Transverse colon (tissue), 3 donors: ENCODE results near the gene CAND1.

ENCODE experiments used
- CTCF ChIP-seq, 5 experiments: fragments of 200-600 bp in 3 of 5; fragments of 450-650 bp in 2 of 5; sonication (generic) in 3 of 5; IDR thresholded peaks; 1 replicate in 2 of 5; 2 replicates in 3 of 5; pipeline ENCODE4 v1.5.1; 2016 to 2017; ENCODE audit warnings: antibody characterized with exemption in 5 of 5, inconsistent platforms in 3 of 5, mild to moderate bottlenecking in 2 of 5, moderate library complexity in 1 of 5
- POLR2A ChIP-seq: fragments of 450-650 bp; IDR thresholded peaks from one replicate; pipeline ENCODE4 v1.6.1; 2016; ENCODE audit warnings: antibody characterized with exemption, mild to moderate bottlenecking, moderate library complexity

DNA sequence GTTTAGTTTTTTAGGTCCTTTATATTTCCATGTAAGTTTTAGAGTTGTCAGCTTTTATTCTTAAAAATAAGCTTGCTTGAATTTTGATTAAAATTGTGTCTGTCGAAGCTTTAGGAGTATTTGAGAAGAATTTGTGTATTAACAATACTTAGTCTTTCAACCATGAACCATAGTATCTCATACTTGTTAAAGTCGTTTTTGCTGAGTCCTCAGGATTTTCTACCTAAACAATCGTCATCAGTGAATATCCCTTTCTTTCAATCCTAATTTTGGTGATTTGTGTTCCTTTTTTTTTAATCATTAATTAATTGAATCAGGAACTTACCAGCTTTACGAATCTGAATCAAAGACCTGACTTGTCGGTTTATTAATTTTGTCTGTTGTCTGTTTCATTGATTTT lies 18.2 kb downstream of the CAND1 start:
- TF ChIP-seq CTCF (IDR thresholded peaks at IDR 0.05) (no peak), POLR2A (no peak)
